Measurements from ENCODE around the gene SHC1. TPM values are rescaled to one million over a fixed set of nuclear protein-coding genes. Genes with fewer than 3 reads are reported as not detected.

Gene SHC1
- total RNA-seq, 1 experiment from 2014 or later: 199 TPM

GRCh38 chr1:155002464-155003226, 32.1 kb upstream of the SHC1 start, which contains the start of gene ZBTB7B (continued):
- 0 out of 2 replicates have a peak, but pooled peaks have one; percentile 32 for TF ChIP-seq FOXK1 (CRISPR knock-in tag; IDR thresholded peaks at IDR 0.05)
- TF ChIP-seq E2F1 (CRISPR knock-in tag; IDR thresholded peaks at IDR 0.05): no peak

GRCh38 chr1:155001675-155002463, 31.3 kb upstream of the SHC1 start:
- Mint-ChIP-seq H3K27me3 (ENCODE audit: low read depth) (no peaks in the 10 kb centered on the region; the same call in 1 of the 2 replicates), H3K9me3 (no peaks in the 10 kb centered on the region), H3K36me3 (no peaks in the 10 kb centered on the region), H3K27ac (peak overlapping the region; percentile 57; the same call in 1 of the 2 replicates), H3K4me3 (peak overlapping the region; percentile 88), H3K4me1 (peaks cover 39% of the 10 kb centered on the region)
- CTCF ChIA-PET: interaction anchor here (0.6 to 10.3 kb wide), 22 partner anchors 9 to 171 kb away, joined by 3 to 176 read pairs (median 6); partner anchors contain the start of genes ADAM15, KRTCAP2, LENEP and PBXIP1
- POLR2A ChIA-PET: interaction anchor here (0.8 to 13.0 kb wide), 5 partner anchors 14 to 31 kb away, joined by 3 to 176 read pairs (median 21); partner anchors contain the start of genes CKS1B, FLAD1 and SHC1
- TF ChIP-seq PRDM15 (CRISPR knock-in tag; IDR thresholded peaks at IDR 0.05) (peak; percentile 64), SP1 (CRISPR knock-in tag; conservative IDR thresholded peaks at IDR 0.05) (peak; percentile 95), NFATC4 (CRISPR knock-in tag; IDR thresholded peaks at IDR 0.05) (peak; percentile 43; the same call in 1 of the 2 replicates), KAT7 (CRISPR knock-in tag; IDR thresholded peaks at IDR 0.05; ENCODE audit: borderline replicate concordance) (no peak), ZNF219 (CRISPR knock-in tag; IDR thresholded peaks at IDR 0.05; ENCODE audit: borderline replicate concordance) (0 out of 2 replicates have a peak, but pooled peaks have one; percentile 67), ZNF281 (CRISPR knock-in tag; IDR thresholded peaks at IDR 0.05) (0 out of 2 replicates have a peak, but pooled peaks have one; percentile 17), TCF7 (CRISPR knock-in tag; IDR thresholded peaks at IDR 0.05; ENCODE audit: low read depth) (no peak), ZNF263 (CRISPR knock-in tag; IDR thresholded peaks at IDR 0.05; ENCODE audit: low read depth) (no peak), NFYB (CRISPR knock-in tag; conservative IDR thresholded peaks at IDR 0.05; ENCODE audit: low read depth) (peak; percentile 94)
- DNase-seq (ENCODE audit: low spot score) (peak; percentile 100), ATAC-seq (peak; percentile 73)

- no peak for DNase-seq (ENCODE audit: low spot score)
- ATAC-seq: no peak
- Mint-ChIP-seq H3K4me3 (peak overlapping the region; percentile 88), H3K36me3 (no peaks in the 10 kb centered on the region), H3K27me3 (ENCODE audit: low read depth) (no peaks in the 10 kb centered on the region; the same call in 1 of the 2 replicates), H3K27ac (peak overlapping the region; percentile 63; the same call in 1 of the 2 replicates), H3K4me1 (peaks cover 34% of the 10 kb centered on the region), H3K9me3 (no peaks in the 10 kb centered on the region)
- ChIA-PET POLR2A (interaction anchor here (0.8 to 13.0 kb wide), 5 partner anchors 15 to 30 kb away, joined by 3 to 176 read pairs (median 21); partner anchors contain the start of genes CKS1B, FLAD1 and SHC1), CTCF (interaction anchor here (0.6 to 10.3 kb wide), 16 partner anchors 9 to 172 kb away, joined by 3 to 176 read pairs (median 7); partner anchors contain the start of genes ADAM15, KRTCAP2, LENEP and PBXIP1)
- TF ChIP-seq ZSCAN18 (CRISPR knock-in tag; IDR thresholded peaks at IDR 0.05) (no peak), RORB (CRISPR knock-in tag; IDR thresholded peaks at IDR 0.05) (no peak), ZNF425 (CRISPR knock-in tag; conservative IDR thresholded peaks at IDR 0.05) (no peak), MYBL2 (CRISPR knock-in tag; IDR thresholded peaks at IDR 0.05) (no peak), MXD4 (CRISPR knock-in tag; IDR thresholded peaks at IDR 0.05; ENCODE audit: borderline replicate concordance) (no peak)
These were observed 30.8 kb upstream of the SHC1 start for GRCh38 chr1:155001425-155001674.
